Peyer's patch (tissue), 4 donors: ENCODE results near the gene BDP1. TPM values are rescaled to one million over a fixed set of nuclear protein-coding genes. Genes with fewer than 3 reads are reported as not detected.
"Not testable (repeated sequence)": the region's sequence is repeated elsewhere in the genome, so short reads cannot be mapped to it uniquely, and the experiment has no call there.

Experiments used
- DNase-seq, 3 donors: peaks; one replicate each; pipeline ENCODE4 v3.0.0-alpha.2; 2017 to 2019
- H3K27ac ChIP-seq, 4 donors: fragments of 200-600 bp; sonication (generic); one replicate each; pipeline ENCODE4 v1.5.1; 2016 to 2019
- H3K27me3 ChIP-seq, 2 donors: fragments of 200-600 bp; sonication (generic); one replicate each; pipeline ENCODE4 v1.5.1; 2019
- H3K36me3 ChIP-seq, 3 donors: fragments of 200-600 bp; sonication (generic); one replicate each; pipeline ENCODE4 v1.5.1; 2016 to 2019
- H3K4me1 ChIP-seq, 4 donors: fragments of 200-600 bp; sonication (generic); one replicate each; pipeline ENCODE4 v1.5.1; 2016 to 2019
- H3K4me3 ChIP-seq, 4 donors: fragments of 200-600 bp; sonication (generic); 1 replicate in 3 of 4; 2 replicates in 1 of 4; pipeline ENCODE4 v1.5.1; 2016 to 2019; ENCODE audit warnings: mild to moderate bottlenecking in 1 of 4
- H3K9me3 ChIP-seq, 4 donors: fragments of 200-600 bp; sonication (generic); one replicate each; pipeline ENCODE4 v1.5.1; 2016 to 2019; ENCODE audit warnings: mild to moderate bottlenecking in 1 of 4
- CTCF ChIP-seq, 6 experiments: fragments of 450-650 bp in 4 of 6; fragments of 200-600 bp in 2 of 6; sonication (generic) in 1 of 6; IDR thresholded peaks; one replicate each; pipeline ENCODE4 v1.5.1; 2017 to 2019; ENCODE audit warnings: antibody characterized with exemption in 6 of 6, mild to moderate bottlenecking in 3 of 6, moderate library complexity in 1 of 6
- POLR2A ChIP-seq, 2 donors: fragments of 450-650 bp; IDR thresholded peaks; one replicate each; pipeline ENCODE4 v1.5.1; 2017; ENCODE audit warnings: antibody characterized with exemption in 2 of 2, mild to moderate bottlenecking in 2 of 2, moderate library complexity in 2 of 2
- total RNA-seq, 4 donors: library from RNA; depleted of rRNA; stranded (reverse); fragments of >200 nt; gene quantifications; one replicate each; pipeline ENCODE4 v1.1.0, GENCODE V29; 2016

BDP1 gene
- total RNA-seq, result 100 to 1,000 TPM in 1 of 4 donors, 10 to 100 TPM in 3; 25.7 to 164 (median 31.1) TPM

- Histone ChIP-seq H3K4me1 (peaks cover 4 to 16% (median 8%) of the 10 kb centered on the region in 4 donors), H3K27ac (peak within 1 kb of the TSS; percentile 86 to 91 (median 89)), H3K4me3 (peak within 1 kb of the TSS; percentile 74 to 87 (median 82)), H3K36me3 (peaks cover 0 to 21% (median 0%) of the 10 kb centered on the region in 3 donors), H3K9me3 (no peaks in the 10 kb centered on the region), H3K27me3 (no peaks in the 10 kb centered on the region)
- peak; percentile 96 to 99 (median 97) for DNase-seq
- TF ChIP-seq POLR2A (IDR thresholded peaks at IDR 0.05) (peak; percentile 53 to 57), CTCF (IDR thresholded peaks at IDR 0.05) (peak in 5 of 6 experiments; percentile 8 to 39 (median 19))
These were observed at the start of gene BDP1 for GRCh38 chr5:71455427-71456361. Gene BDP1 (plus strand): TSS chr5:71455651. CDS start chr5:71455878, 227 bp downstream.

GRCh38 chr5:71410088-71410487 lies 45.4 kb upstream of the BDP1 start:
- not testable (repeated sequence) for H3K36me3 ChIP-seq, DNase-seq

GRCh38 chr5:71415626-71416025 lies 39.8 kb upstream of the BDP1 start:
- DNase-seq, H3K27ac ChIP-seq: not testable (repeated sequence)

More at GRCh38 chr5:71410088-71410487, 45.4 kb upstream of the BDP1 start:
- not testable (repeated sequence) for H3K4me3 ChIP-seq, H3K27ac ChIP-seq, H3K4me1 ChIP-seq, H3K27me3 ChIP-seq, H3K9me3 ChIP-seq

GRCh38 chr5:71418026-71418425 lies 37.4 kb upstream of the BDP1 start:
- not testable (repeated sequence) for H3K4me3 ChIP-seq, H3K9me3 ChIP-seq, H3K27ac ChIP-seq, H3K36me3 ChIP-seq, DNase-seq, H3K4me1 ChIP-seq, H3K27me3 ChIP-seq

More at GRCh38 chr5:71415626-71416025, 39.8 kb upstream of the BDP1 start:
- not testable (repeated sequence) for H3K36me3 ChIP-seq, H3K4me1 ChIP-seq, H3K27me3 ChIP-seq, H3K4me3 ChIP-seq, H3K9me3 ChIP-seq

- H3K4me3 ChIP-seq, H3K9me3 ChIP-seq, H3K27me3 ChIP-seq, H3K27ac ChIP-seq, DNase-seq, H3K4me1 ChIP-seq, H3K36me3 ChIP-seq: not testable (repeated sequence)
These were observed 34.2 kb upstream of the BDP1 start for GRCh38 chr5:71421278-71421677.

- not testable (repeated sequence) for DNase-seq, H3K4me3 ChIP-seq, H3K27ac ChIP-seq, H3K36me3 ChIP-seq, H3K4me1 ChIP-seq, H3K9me3 ChIP-seq, H3K27me3 ChIP-seq
These were observed 31.6 kb upstream of the BDP1 start for GRCh38 chr5:71423896-71424295.

GRCh38 chr5:71426686-71427474 lies 28.6 kb upstream of the BDP1 start:
- not testable (repeated sequence) for DNase-seq, H3K27ac ChIP-seq, H3K4me1 ChIP-seq

GRCh38 chr5:71432410-71432809 lies 23.0 kb upstream of the BDP1 start:
- DNase-seq, H3K27me3 ChIP-seq, H3K4me3 ChIP-seq, H3K36me3 ChIP-seq, H3K27ac ChIP-seq, H3K9me3 ChIP-seq, H3K4me1 ChIP-seq: not testable (repeated sequence)

More at GRCh38 chr5:71426686-71427474, 28.6 kb upstream of the BDP1 start:
- H3K4me3 ChIP-seq, H3K9me3 ChIP-seq, H3K27me3 ChIP-seq, H3K36me3 ChIP-seq: not testable (repeated sequence)

GRCh38 chr5:71434825-71435224 lies 20.6 kb upstream of the BDP1 start:
- H3K36me3 ChIP-seq, H3K4me1 ChIP-seq, DNase-seq, H3K4me3 ChIP-seq, H3K27me3 ChIP-seq, H3K9me3 ChIP-seq, H3K27ac ChIP-seq: not testable (repeated sequence)

- H3K4me3 ChIP-seq, H3K4me1 ChIP-seq, H3K27me3 ChIP-seq, H3K27ac ChIP-seq, DNase-seq, H3K36me3 ChIP-seq, H3K9me3 ChIP-seq: not testable (repeated sequence)
These were observed 13.9 kb upstream of the BDP1 start for GRCh38 chr5:71441564-71441963.

GRCh38 chr5:71443891-71444290 lies 11.6 kb upstream of the BDP1 start:
- not testable (repeated sequence) for H3K4me1 ChIP-seq, H3K9me3 ChIP-seq, H3K27ac ChIP-seq, H3K36me3 ChIP-seq, H3K4me3 ChIP-seq, H3K27me3 ChIP-seq, DNase-seq

- not testable (repeated sequence) for DNase-seq, H3K9me3 ChIP-seq, H3K27ac ChIP-seq, H3K27me3 ChIP-seq, H3K4me3 ChIP-seq, H3K36me3 ChIP-seq, H3K4me1 ChIP-seq
These were observed 10.4 kb upstream of the BDP1 start for GRCh38 chr5:71445015-71445414.

GRCh38 chr5:71445523-71446152 lies 9.8 kb upstream of the BDP1 start:
- H3K27me3 ChIP-seq, H3K36me3 ChIP-seq, DNase-seq, H3K27ac ChIP-seq, H3K9me3 ChIP-seq, H3K4me3 ChIP-seq, H3K4me1 ChIP-seq: not testable (repeated sequence)
